Fibroblast of mammary gland (primary cell): ENCODE measurements around the gene COQ7.

Source experiments
- DNase-seq: peaks from one replicate; pipeline ENCODE4 v3.0.0-alpha.2; 2010; ENCODE audit warnings: low read depth
- H3K4me3 ChIP-seq: 2 replicates; pipeline ENCODE4 v1.5.1; 2011; ENCODE audit warnings: low read depth, mild to moderate bottlenecking, low read length, moderate library complexity; ENCODE audit not compliant: control insufficient read depth
- TF ChIP-seq, protein P1 (sequence below): conservative IDR thresholded peaks from 2 replicates; pipeline ENCODE4 v1.5.1; 2011; ENCODE audit warnings: low read depth, low read length, inconsistent platforms; ENCODE audit not compliant: control insufficient read depth, insufficient read depth

The COQ7 gene

DNA sequence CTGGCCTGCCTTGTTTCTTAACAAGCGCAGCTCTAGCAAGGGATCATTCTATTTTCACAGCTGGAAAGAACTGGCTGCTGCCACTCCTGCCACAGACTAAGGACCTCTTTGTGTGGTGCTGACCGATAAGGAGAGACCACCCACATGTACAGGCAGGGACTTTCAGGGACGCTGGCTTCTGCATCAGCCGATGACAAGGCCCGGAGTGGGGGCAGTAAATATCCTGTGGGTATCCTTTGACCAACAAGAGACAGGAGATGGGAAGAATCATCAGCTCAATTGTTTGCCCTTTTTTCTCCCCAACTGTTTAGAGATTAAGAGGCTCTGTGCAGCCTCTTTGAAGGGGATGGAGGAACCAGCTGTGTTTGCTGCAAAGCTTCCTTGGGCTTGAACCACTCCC lies 37.2 kb downstream of the COQ7 start:
- H3K4me3 ChIP-seq: no peak overlapping the region
- no peak for DNase-seq
- TF ChIP-seq, protein P1, sequence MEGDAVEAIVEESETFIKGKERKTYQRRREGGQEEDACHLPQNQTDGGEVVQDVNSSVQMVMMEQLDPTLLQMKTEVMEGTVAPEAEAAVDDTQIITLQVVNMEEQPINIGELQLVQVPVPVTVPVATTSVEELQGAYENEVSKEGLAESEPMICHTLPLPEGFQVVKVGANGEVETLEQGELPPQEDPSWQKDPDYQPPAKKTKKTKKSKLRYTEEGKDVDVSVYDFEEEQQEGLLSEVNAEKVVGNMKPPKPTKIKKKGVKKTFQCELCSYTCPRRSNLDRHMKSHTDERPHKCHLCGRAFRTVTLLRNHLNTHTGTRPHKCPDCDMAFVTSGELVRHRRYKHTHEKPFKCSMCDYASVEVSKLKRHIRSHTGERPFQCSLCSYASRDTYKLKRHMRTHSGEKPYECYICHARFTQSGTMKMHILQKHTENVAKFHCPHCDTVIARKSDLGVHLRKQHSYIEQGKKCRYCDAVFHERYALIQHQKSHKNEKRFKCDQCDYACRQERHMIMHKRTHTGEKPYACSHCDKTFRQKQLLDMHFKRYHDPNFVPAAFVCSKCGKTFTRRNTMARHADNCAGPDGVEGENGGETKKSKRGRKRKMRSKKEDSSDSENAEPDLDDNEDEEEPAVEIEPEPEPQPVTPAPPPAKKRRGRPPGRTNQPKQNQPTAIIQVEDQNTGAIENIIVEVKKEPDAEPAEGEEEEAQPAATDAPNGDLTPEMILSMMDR: no peak

DNA sequence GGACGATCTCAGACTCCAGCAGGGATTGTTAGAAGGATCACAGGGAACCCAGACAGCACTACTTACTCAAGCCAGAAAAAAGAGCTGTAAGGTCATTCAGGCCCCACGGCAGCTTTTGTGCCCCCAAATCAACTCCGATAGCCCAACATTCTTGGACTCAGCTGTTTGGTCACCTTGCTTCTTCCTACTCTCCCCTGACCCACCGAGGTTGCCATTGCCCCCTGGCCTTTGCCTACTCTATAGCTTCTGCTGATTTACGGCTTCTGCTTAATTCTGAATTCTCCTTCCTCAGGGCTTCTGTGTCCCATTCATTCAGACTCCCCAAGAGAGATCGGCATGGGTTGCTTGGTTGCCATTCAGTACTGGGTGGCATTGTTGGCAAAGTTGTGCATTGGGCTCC lies 37.7 kb downstream of the COQ7 start:
- no peak overlapping the region for H3K4me3 ChIP-seq
- no peak for DNase-seq
- TF ChIP-seq, protein P1: no peak

DNA sequence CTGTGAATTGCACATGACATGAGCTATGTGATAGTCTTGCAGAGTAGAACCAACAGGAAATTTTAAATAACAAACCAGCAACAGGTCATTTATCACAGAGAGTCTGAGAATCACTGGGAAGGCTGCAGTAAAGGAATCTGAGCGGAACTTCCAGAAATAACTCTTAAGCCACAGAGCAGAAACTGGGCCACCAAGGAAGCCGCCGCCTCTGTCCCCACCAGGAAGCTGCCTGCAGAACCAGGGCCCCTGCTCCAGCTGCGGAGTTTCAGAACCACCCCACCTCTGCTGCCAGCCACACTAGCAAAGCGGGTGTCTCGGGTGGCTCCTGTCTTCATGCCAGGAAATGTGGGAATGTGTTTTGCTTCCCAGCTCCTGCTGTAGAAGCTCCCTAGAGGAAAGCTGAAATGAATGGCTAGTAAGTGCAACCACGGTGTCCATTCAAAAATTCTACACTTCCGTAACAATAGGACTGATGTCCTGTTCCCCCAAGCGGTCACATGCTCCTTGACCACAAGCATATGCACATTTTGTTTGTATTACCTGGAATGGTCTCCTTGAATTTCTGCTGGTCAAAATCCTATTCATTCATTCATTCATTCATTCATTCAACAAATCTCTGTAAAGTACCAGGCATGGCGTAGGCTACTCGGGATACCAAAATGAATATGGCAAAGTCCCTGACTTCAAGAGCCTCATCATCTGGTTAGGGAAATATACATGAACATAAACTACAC lies 38.6 kb downstream of the COQ7 start:
- no peak for DNase-seq
- H3K4me3 ChIP-seq: no peak overlapping the region
- TF ChIP-seq, protein P1: no peak

DNA sequence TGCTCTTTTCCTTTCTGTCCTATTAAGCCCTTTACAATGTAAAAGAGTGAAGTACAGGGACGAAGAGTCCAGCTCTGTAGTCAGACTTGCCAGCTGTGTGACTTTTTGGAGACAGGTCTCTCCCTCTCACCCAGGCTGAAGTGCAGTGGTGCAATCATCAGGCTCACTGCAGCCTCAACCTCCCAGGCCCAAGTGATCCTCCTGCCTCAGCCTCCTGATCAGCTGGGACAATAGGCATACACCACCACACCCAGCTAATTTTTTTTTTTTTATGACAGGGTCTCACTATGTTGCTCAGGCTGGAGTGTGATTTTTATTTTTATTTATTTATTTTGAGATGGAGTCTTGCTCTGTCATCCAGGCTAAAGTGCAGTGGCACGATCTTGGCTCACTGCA lies 39.2 kb downstream of the COQ7 start:
- no peak overlapping the region for H3K4me3 ChIP-seq
- TF ChIP-seq, protein P1: no peak
- DNase-seq: no peak

DNA sequence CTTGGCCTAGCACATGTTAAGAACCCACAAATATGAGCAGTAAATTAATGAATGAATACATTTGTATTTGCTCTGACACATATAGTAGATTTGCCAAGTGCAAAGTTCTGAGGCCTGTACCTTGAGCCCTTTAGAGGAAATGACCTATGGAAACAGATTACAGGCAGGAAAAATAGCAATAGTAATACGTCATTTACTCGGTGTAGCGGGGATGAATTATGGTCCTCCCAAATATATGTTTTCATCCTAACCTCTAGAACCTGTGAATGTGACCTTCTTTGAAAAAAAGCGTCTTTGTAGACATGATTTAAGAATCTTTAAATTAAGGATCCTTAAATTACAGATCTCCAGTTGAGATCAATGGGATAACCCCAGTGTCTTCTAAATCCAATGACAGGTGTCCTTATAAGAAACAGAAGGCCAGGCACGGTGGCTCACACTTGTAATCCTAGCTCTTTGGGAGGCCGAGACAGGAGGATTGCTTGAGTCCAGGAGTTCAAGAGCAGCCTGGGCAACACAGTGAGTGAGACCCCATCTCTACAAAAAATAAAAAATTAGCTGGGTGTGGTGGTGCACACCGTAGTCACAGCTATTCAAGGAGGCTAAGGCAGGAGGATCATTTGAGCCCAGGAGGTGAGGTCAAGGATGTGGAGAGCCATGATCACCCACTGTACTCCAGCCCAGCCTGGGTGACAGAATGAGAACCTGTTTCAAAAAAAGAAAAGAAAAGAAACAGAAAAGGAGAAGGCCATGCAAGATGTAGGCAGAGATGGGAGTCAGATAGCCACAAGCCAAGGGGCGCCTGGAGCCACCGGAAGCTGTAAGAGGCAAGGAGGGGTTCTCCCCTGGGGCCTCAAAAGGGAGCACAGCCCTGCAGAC lies 41.2 kb downstream of the COQ7 start:
- TF ChIP-seq, protein P1: no peak
- no peak for DNase-seq
- H3K4me3 ChIP-seq: no peak overlapping the region

DNA sequence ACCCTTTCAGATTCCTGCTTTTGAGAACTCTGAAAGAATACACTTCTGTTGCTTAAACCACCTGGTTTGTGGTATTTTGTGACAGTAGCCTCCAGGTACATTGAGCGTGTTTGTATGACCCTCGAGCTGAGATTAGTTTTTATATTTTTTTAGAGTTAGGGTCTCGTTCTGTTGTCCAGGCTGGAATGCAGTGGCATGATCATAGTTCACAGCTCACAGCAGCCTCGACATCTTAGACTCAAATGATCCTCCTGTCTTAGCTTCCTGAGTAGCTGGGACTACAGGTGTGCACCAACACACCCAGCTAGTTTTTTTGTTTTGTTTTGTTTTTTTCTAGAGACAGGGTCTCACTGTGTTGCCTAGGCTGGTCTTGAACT lies 41.9 kb downstream of the COQ7 start:
- no peak overlapping the region for H3K4me3 ChIP-seq
- DNase-seq: no peak
- TF ChIP-seq, protein P1: no peak
